Fibroblast of skin of left quadriceps (primary cell): Measurements from ENCODE around the gene ZNF436.
A peak's percentile ranks its signal among the peaks of the same experiment; 100 is the strongest.
"Not testable (repeated sequence)": the region's sequence is repeated elsewhere in the genome, so short reads cannot be mapped to it uniquely, and the experiment has no call there.

Source experiments
- DNase-seq, 2 experiments: peaks; one replicate each; pipeline ENCODE4 v3.0.0-alpha.2; 2013; ENCODE audit warnings: low read depth in 2 of 2

The ZNF436 gene

GRCh38 chr1:23392125-23392855 lies 22.7 kb upstream of the ZNF436 start:
- DNase-seq = no peak

GRCh38 chr1:23389837-23390321 lies 20.2 kb upstream of the ZNF436 start:
- no peak for DNase-seq

- no peak for DNase-seq
Measured at GRCh38 chr1:23387494-23387893, 17.9 kb upstream of the ZNF436 start.

- no peak for DNase-seq
Measured at GRCh38 chr1:23385119-23385621, 15.5 kb upstream of the ZNF436 start.

GRCh38 chr1:23384312-23385058 lies 14.8 kb upstream of the ZNF436 start:
- no peak for DNase-seq

GRCh38 chr1:23383577-23384311 lies 14.1 kb upstream of the ZNF436 start:
- no peak for DNase-seq

GRCh38 chr1:23381233-23381885 lies 11.7 kb upstream of the ZNF436 start:
- DNase-seq = no peak

- no peak for DNase-seq
Measured at GRCh38 chr1:23380719-23381118, 11.1 kb upstream of the ZNF436 start.

- DNase-seq = not testable (repeated sequence)
Measured at GRCh38 chr1:23380236-23380635, 10.6 kb upstream of the ZNF436 start.

- DNase-seq = no peak
Measured at GRCh38 chr1:23376890-23377811, 7.5 kb upstream of the ZNF436 start.

- DNase-seq = not testable (repeated sequence)
Measured at GRCh38 chr1:23374079-23374735, 4.6 kb upstream of the ZNF436 start.

- no peak for DNase-seq
Measured at GRCh38 chr1:23371987-23372880, 2.6 kb upstream of the ZNF436 start.

- no peak for DNase-seq
Measured at GRCh38 chr1:23370709-23371584, 1.3 kb upstream of the ZNF436 start.

GRCh38 chr1:23370330-23370708 lies 683 bp upstream of the ZNF436 start:
- DNase-seq = no peak

- peak; percentile 83 to 84 for DNase-seq
Measured at GRCh38 chr1:23368562-23369334, 888 bp downstream of the ZNF436 start.

- peak; percentile 97 to 98 for DNase-seq
Measured at GRCh38 chr1:23367791-23368561, 1.7 kb downstream of the ZNF436 start.

- no peak for DNase-seq
Measured at GRCh38 chr1:23367451-23367790, 2.2 kb downstream of the ZNF436 start.
